HG02943 (cell line): ENCODE data around the gene GOLIM4.
"Not testable (repeated sequence)": the region's sequence is repeated elsewhere in the genome, so short reads cannot be mapped to it uniquely, and the experiment has no call there.

ENCODE experiments used
- ATAC-seq: cut with Tn5 transposase; IDR thresholded peaks from one replicate; pipeline ENCODE4 v1.9.1; 2021; ENCODE audit warnings: mild to moderate bottlenecking, low read depth, moderate library complexity; ENCODE audit not compliant: unreplicated experiment

GOLIM4 gene

GRCh38 chr3:168051531-168052471, 43.9 kb downstream of the GOLIM4 start:
- ATAC-seq: no peak

- ATAC-seq: no peak
These were observed 44.7 kb downstream of the GOLIM4 start for GRCh38 chr3:168051070-168051469.

GRCh38 chr3:168049367-168049974, 46.3 kb downstream of the GOLIM4 start:
- no peak for ATAC-seq

- ATAC-seq: no peak
These were observed 47.1 kb downstream of the GOLIM4 start for GRCh38 chr3:168048414-168049330.

- no peak for ATAC-seq
These were observed 47.8 kb downstream of the GOLIM4 start for GRCh38 chr3:168047936-168048335.

GRCh38 chr3:168047190-168047795, 48.4 kb downstream of the GOLIM4 start:
- peak; percentile 66 for ATAC-seq

GRCh38 chr3:168044049-168044448, 51.7 kb downstream of the GOLIM4 start:
- no peak for ATAC-seq

- ATAC-seq: peak; percentile 70
These were observed 55.0 kb downstream of the GOLIM4 start for GRCh38 chr3:168040607-168041208.

- no peak for ATAC-seq
These were observed 58.7 kb downstream of the GOLIM4 start for GRCh38 chr3:168037020-168037419.

- no peak for ATAC-seq
These were observed 59.1 kb downstream of the GOLIM4 start for GRCh38 chr3:168036619-168037018.

GRCh38 chr3:168034152-168034928, 61.4 kb downstream of the GOLIM4 start:
- ATAC-seq: no peak

GRCh38 chr3:168030577-168030976, 65.1 kb downstream of the GOLIM4 start:
- no peak for ATAC-seq

GRCh38 chr3:168029705-168030104, 66.0 kb downstream of the GOLIM4 start:
- ATAC-seq: no peak

GRCh38 chr3:168028086-168028485, 67.6 kb downstream of the GOLIM4 start:
- no peak for ATAC-seq

- no peak for ATAC-seq
These were observed 69.0 kb downstream of the GOLIM4 start for GRCh38 chr3:168026764-168027163.

- no peak for ATAC-seq
These were observed 70.6 kb downstream of the GOLIM4 start for GRCh38 chr3:168025076-168025475.

GRCh38 chr3:168024537-168024941, 71.2 kb downstream of the GOLIM4 start:
- ATAC-seq: peak; percentile 58

- ATAC-seq: no peak
These were observed 73.8 kb downstream of the GOLIM4 start for GRCh38 chr3:168021737-168022450.

- not testable (repeated sequence) for ATAC-seq
These were observed 84.4 kb downstream of the GOLIM4 start for GRCh38 chr3:168011280-168011679.
